ENCODE measurements around the gene ACP7.
"Not testable (repeated sequence)": the region's sequence is repeated elsewhere in the genome, so short reads cannot be mapped to it uniquely, and the experiment has no call there.

Gene ACP7

GRCh38 chr19:39064405-39064804 is 19.8 kb upstream of the ACP7 start:
- TF ChIP-seq POLR2A (IDR thresholded peaks at IDR 0.05; ENCODE audit: low read length) (no peak), GATA1 (IDR thresholded peaks at IDR 0.05; ENCODE audit: low read depth, low read length) (no peak)
- no peak for DNase-seq

DNA sequence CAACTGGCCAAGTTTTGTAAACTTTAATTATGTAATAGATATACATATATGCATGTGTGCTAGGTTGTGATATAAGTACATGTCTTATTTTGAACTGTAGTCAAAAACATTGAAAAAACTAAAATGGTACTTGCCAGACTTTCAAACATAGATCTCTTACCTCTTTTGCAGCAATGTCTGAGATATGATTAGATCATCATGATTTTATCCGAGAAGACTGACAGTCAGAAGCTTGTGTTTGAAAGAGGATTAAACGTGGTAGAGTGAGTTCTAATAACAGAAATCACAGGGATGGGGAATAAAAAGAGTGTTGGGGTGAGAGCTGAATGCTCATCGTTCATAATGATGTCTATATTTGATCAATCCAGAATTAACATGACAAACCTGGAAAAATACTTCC is 18.2 kb upstream of the ACP7 start:
- no peak for TF ChIP-seq GATA1 (IDR thresholded peaks at IDR 0.05; ENCODE audit: low read depth, low read length)
- TF ChIP-seq POLR2A (IDR thresholded peaks at IDR 0.05; ENCODE audit: low read length) = no peak
- no peak for DNase-seq

DNA sequence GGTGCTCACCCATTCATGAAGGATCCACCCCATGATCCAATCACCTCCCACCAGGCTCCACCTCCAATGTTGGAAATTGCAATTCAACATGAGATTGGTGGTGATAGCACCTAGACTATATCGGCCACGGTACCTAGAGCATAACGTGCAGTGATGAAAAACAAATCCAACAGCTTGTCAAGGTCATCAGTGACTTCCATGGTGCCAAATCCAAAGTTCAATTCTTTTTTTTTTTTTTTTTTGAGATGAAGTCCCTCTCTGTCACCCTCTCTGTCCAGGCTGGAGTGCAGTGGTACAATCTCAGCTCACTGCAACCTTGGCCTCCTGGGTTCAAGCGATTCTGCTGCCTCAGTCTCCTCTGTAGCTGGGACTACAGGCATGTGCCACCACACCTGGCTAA is 17.1 kb upstream of the ACP7 start:
- no peak for DNase-seq
- no peak for TF ChIP-seq POLR2A (IDR thresholded peaks at IDR 0.05; ENCODE audit: low read length)
- TF ChIP-seq GATA1 (IDR thresholded peaks at IDR 0.05; ENCODE audit: low read depth, low read length) = no peak

GRCh38 chr19:39068259-39068658 is 15.9 kb upstream of the ACP7 start:
- not testable (repeated sequence) for DNase-seq

DNA sequence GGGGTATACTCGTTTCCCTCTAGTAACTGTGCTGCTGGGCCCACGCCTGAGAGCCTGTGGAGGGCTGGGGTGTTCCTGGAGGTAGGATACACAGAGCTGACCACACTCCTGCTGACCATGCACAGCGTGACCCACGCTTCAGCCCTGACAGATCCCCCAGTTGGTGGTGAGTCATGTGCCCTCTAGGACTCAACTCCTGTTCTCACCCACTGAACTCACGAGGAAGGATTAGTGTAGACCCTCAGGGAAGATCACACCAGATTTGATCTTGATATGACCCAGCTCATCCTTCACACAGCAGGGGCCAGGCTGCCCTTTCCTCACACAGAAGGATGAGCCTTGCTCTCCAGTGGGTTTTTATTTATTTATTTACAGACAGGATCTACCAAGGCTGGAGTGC is 13.3 kb upstream of the ACP7 start:
- TF ChIP-seq POLR2A (IDR thresholded peaks at IDR 0.05; ENCODE audit: low read length) = no peak
- no peak for TF ChIP-seq GATA1 (IDR thresholded peaks at IDR 0.05; ENCODE audit: low read depth, low read length)
- no peak for DNase-seq

DNA sequence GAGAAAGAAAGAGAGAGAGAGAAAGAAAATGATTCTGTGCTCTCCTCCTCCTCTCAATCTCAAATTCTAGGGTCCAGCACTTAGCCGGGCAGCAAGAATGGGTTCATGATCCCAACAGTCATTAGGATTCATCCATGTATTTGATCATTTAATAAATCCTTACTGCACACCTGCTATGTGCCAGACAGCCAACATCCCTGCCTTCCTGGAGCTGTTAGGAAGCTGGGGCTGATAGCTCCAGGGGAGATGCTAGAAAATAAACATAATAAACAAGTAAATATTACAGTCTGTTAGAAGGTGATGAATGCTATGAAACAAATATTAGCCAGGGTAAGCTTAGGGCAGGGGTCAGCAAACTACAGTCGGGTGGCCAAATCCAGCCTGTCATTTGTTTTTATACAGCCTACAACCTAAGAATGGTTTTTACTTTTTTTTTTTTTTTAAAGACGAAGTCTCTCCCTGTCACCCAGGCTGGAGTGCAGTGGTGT is 9.9 kb upstream of the ACP7 start:
- no peak for TF ChIP-seq POLR2A (IDR thresholded peaks at IDR 0.05; ENCODE audit: low read length)
- no peak for DNase-seq

DNA sequence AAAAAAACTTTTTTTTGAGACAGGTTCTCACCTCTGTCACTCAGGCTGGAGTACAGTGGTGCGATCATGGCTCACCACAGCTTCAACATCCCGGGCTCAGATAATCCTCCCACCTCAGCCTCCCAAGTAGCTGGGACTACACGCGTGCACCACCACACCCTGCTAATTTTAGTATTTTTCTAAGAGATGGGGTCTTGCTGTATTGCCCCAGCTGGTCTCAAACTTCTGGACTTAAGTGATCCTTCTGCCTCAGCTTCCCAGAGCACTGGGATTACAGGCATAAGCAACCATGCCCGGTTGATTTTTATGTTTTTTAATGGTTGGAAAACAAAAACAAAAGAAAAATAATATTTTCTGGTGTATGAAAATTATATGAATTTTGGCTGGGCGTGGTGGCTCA is 9.2 kb upstream of the ACP7 start:
- TF ChIP-seq POLR2A (IDR thresholded peaks at IDR 0.05; ENCODE audit: low read length) (no peak), GATA1 (IDR thresholded peaks at IDR 0.05; ENCODE audit: low read depth, low read length) (no peak)
- no peak for DNase-seq

DNA sequence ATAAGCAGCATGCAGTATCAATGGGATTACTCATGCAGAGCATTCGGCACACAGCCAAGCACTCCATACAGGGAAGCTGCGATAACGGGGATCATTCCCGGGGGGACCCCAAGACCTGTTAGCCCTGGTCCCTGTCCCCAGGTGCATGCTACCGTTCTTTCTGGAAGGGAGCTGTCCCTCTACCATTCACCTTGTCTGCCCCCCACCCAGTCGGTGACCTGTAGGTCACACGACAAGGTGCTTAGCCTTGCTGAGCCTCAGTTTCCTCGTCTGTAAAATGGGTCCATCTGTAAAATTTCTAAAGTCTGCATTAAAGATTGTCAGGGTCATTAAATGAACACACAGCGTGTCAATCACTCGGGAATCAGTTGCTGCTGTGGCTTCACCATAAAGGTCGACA is 6.8 kb upstream of the ACP7 start:
- no peak for DNase-seq

DNA sequence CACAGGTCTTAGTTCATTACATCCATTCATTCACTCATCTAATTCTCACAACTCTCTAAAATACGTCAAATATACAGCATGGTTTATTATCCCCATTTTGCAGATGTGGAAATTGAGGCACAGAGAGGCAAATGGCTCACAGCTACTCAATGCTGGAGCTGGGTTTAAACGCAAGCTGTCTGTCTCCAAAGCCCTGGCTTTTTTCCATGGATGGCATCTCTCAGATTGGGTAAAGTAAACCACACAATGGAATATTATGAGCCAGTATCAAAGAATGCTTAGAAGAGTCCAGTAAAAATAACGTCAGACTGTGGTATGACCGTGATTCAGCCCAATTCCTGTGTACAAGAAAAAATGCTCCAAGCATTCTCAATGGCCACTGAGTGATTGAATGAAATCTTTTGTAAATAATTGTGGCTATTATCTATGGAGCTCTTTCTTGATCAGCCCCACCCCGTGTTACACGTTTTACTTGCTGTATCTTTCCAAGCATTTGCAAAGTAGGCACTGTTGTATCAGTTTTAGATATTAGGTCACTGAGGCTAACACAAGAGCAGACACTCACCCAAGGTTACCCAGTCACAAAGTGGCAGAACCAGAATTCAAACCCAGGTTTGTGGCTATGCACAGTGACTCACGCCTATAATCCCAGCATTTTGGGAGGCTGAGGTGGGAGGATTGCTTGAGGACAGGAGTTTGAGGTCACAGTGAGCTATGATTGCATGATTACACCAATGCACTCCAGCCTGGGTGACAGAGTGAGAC is 5.5 kb upstream of the ACP7 start:
- no peak for DNase-seq
- TF ChIP-seq GATA1 (IDR thresholded peaks at IDR 0.05; ENCODE audit: low read depth, low read length) (no peak), POLR2A (IDR thresholded peaks at IDR 0.05; ENCODE audit: low read length) (no peak)

More for the DNA sequence above, 6.8 kb upstream of the ACP7 start:
- no peak for TF ChIP-seq GATA1 (IDR thresholded peaks at IDR 0.05; ENCODE audit: low read depth, low read length)
- TF ChIP-seq POLR2A (IDR thresholded peaks at IDR 0.05; ENCODE audit: low read length) = no peak

- DNase-seq = no peak
- TF ChIP-seq POLR2A (IDR thresholded peaks at IDR 0.05; ENCODE audit: low read length) (no peak), GATA1 (IDR thresholded peaks at IDR 0.05; ENCODE audit: low read depth, low read length) (no peak)
These were observed 3.7 kb upstream of the ACP7 start for GRCh38 chr19:39080431-39080830.

- TF ChIP-seq GATA1 (IDR thresholded peaks at IDR 0.05; ENCODE audit: low read depth, low read length) (no peak), POLR2A (IDR thresholded peaks at IDR 0.05; ENCODE audit: low read length) (no peak)
- no peak for DNase-seq
These were observed 2.0 kb upstream of the ACP7 start for GRCh38 chr19:39082167-39082566.

GRCh38 chr19:39082745-39083598 is 1.2 kb upstream of the ACP7 start:
- no peak for DNase-seq

DNA sequence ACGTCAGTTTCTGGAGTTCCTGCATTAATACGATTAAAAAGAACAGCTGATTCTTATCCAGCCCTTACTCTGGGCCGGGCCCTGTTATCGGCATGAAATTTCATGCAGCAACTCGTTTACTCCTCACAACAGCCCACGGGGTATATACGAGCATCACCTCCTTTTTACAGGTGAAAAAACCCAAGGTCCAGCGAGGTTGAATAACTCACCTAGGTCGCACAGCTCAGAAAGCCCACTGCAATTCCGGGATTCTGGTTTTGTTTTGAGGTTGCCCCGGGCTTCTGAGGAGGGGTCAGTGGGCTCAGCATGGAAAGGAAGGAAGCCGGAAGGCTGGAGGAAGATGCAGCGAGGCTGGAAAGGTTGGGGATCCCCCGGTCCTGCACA is 577 bp upstream of the ACP7 start:
- DNase-seq = no peak
- TF ChIP-seq POLR2A (IDR thresholded peaks at IDR 0.05; ENCODE audit: low read length) (no peak), GATA1 (IDR thresholded peaks at IDR 0.05; ENCODE audit: low read depth, low read length) (no peak)

More at GRCh38 chr19:39082745-39083598, 1.2 kb upstream of the ACP7 start:
- TF ChIP-seq GATA1 (IDR thresholded peaks at IDR 0.05; ENCODE audit: low read depth, low read length) (no peak), POLR2A (IDR thresholded peaks at IDR 0.05; ENCODE audit: low read length) (no peak)

DNA sequence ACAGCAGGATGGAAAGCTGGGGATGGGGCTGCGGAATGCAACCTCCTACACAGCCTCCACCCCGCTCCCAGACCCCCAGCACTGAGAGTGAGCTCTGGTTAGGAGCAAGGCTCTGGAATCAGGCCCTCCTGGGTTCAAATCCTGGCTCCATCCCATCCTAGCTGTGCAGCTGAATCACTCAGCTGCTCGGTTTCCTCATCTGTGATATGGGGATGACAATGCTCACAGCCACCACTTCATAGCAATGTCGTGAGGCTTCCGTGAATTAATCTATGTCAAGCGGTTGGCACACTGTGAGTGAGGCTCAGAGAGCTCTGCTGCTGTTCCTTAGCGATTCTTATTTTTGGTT is 538 bp downstream of the ACP7 start:
- DNase-seq = no peak
- TF ChIP-seq GATA1 (IDR thresholded peaks at IDR 0.05; ENCODE audit: low read depth, low read length) (no peak), POLR2A (IDR thresholded peaks at IDR 0.05; ENCODE audit: low read length) (no peak)

- TF ChIP-seq POLR2A (IDR thresholded peaks at IDR 0.05; ENCODE audit: low read length) (no peak), GATA1 (IDR thresholded peaks at IDR 0.05; ENCODE audit: low read depth, low read length) (no peak)
- no peak for DNase-seq
These were observed 1.2 kb downstream of the ACP7 start for GRCh38 chr19:39085392-39085791.

All from erythroblast (primary cell).